ENCODE measurements around the gene TLX1.
"Not testable (repeated sequence)": the region's sequence is repeated elsewhere in the genome, so short reads cannot be mapped to it uniquely, and the experiment has no call there.

DNA sequence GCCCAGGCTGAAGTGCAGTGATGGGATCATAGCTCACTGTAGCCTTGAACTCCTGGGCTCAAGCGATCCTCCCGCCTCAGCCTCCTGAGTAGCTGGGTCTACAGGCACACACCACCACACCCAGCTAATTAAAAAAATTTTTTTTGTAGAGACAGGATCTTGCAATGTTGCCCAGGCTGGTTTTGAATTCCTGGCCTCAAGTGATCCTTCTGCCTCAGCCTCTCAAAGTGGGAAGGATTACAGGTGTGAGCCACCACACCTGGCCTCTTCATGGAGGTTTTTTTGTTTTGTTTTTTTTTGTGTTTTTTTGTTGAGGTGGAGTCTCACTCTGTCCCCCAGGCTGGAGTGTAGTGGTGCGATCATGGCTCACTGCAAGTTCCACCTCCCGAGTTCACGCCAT, 23.4 kb downstream of the TLX1 start:
- TF ChIP-seq TAF1 (IDR thresholded peaks at IDR 0.05; ENCODE audit: borderline replicate concordance, low read depth, low read length); POLR2A (IDR thresholded peaks at IDR 0.05; ENCODE audit: low read depth, low read length): not testable (repeated sequence)
